ENCODE results near the gene PUM2. TPM values are rescaled to one million over a fixed set of nuclear protein-coding genes. Genes with fewer than 3 reads are reported as not detected.

The PUM2 gene
- total and polyA plus RNA-seq, 4 donors, result 27.4 to 145 (median 51.0) TPM

- peaks cover 0 to 6% (median 0%) of the 10 kb centered on the region in 4 donors for H3K36me3 ChIP-seq (ENCODE audit: control insufficient read depth in 4 of 4, insufficient read depth in 4 of 4, low read length in 4 of 4)
- H3K9ac ChIP-seq (ENCODE audit: insufficient read depth in 1 of 2, low read length in 2 of 2), result no peak overlapping the region
- H3K27me3 ChIP-seq (ENCODE audit: control insufficient read depth in 3 of 3, insufficient read depth in 3 of 3, low read length in 2 of 3), result no peaks in the 10 kb centered on the region
- DNase-seq (no peak), ATAC-seq (ENCODE audit: insufficient read depth, low FRiP score) (no peak)
- H3K9me3 ChIP-seq (ENCODE audit: control insufficient read depth in 4 of 4, insufficient read depth in 3 of 4, low read length in 3 of 4), result no peaks in the 10 kb centered on the region
- WGBS, 2 donors, result 81 to 88% methylated on average over 6 of the region's 6 CpGs
- no peak for TF ChIP-seq CTCF (IDR thresholded peaks at IDR 0.05; ENCODE audit: control extremely low read depth, extremely low read depth)
- peaks cover 0 to 22% (median 5%) of the 10 kb centered on the region in 5 donors for H3K4me1 ChIP-seq (ENCODE audit: control insufficient read depth in 5 of 5, insufficient read depth in 5 of 5, low read length in 5 of 5)
- H3K27ac ChIP-seq (ENCODE audit: low read depth in 1 of 2, low read length in 1 of 2), result peak overlapping the region in 1 of 2 donors; percentile 62
- H3K4me3 ChIP-seq, result no peak overlapping the region
Observed at GRCh38 chr2:20199633-20200270, 150.9 kb downstream of the PUM2 start.

DNA sequence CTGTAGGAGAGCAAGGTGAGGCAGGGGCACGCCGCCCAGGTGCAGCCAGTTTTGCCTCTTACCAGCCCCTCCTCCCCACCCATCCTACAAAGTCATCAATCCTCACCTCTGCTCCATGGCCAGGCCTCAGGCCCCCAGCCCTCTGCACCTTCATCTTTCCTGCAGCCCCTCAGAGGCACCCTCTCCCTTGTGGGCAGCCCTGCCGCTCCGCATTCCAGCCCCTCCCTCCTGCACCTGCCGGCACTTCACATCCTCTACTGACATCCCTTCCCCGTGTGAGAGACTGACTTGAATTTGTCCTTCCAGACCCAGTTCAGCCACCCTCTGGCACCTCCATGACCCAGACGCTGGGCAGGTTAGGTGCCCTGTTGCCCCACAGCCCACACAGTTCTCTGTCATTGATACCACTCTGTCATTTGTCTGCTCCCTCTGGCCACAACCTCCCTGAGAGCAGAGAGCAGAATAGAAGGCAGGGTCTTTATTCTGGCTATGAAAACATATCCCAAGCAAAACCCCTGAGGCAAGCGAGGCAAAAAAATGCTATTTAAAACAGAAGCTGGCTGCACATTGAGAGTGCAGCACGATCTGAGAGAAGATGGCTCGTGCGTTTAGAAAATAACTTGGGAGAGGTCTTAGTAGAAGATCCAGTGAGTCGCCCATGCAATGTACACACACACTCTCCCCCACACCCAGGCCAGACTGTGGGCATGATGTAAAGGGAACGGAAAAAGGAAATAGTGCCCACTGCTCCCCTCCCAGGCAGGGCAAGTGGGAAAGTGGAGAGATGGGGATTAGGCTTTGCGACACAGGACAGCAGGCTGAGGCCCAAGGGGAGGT, 151.6 kb downstream of the PUM2 start:
- H3K36me3 ChIP-seq (ENCODE audit: control insufficient read depth in 4 of 4, insufficient read depth in 4 of 4, low read length in 4 of 4), result peaks cover 0 to 6% (median 0%) of the 10 kb centered on the region in 4 donors
- DNase-seq, result no peak
- TF ChIP-seq CTCF (IDR thresholded peaks at IDR 0.05; ENCODE audit: control extremely low read depth, extremely low read depth), result no peak
- WGBS, 2 donors, result 71 to 79% methylated on average over 14 of the region's 14 CpGs
- H3K9me3 ChIP-seq (ENCODE audit: control insufficient read depth in 4 of 4, insufficient read depth in 3 of 4, low read length in 3 of 4), result no peaks in the 10 kb centered on the region
- H3K4me1 ChIP-seq (ENCODE audit: control insufficient read depth in 5 of 5, insufficient read depth in 5 of 5, low read length in 5 of 5), result peaks cover 0 to 22% (median 5%) of the 10 kb centered on the region in 5 donors
- no peak overlapping the region for H3K4me3 ChIP-seq
- no peaks in the 10 kb centered on the region for H3K27me3 ChIP-seq (ENCODE audit: control insufficient read depth in 3 of 3, insufficient read depth in 3 of 3, low read length in 2 of 3)
- no peak for ATAC-seq (ENCODE audit: insufficient read depth, low FRiP score)
- H3K9ac ChIP-seq (ENCODE audit: insufficient read depth in 1 of 2, low read length in 2 of 2), result no peak overlapping the region
- H3K27ac ChIP-seq (ENCODE audit: low read depth in 1 of 2, low read length in 1 of 2), result peak overlapping the region in 1 of 2 donors; percentile 79

Small RNA genes lying within 50 kb of the gene (small RNA-seq; reads per million reads assigned to genes)
- not detected for gene RNU7-113P (ENCODE audit: low replicate concordance)

Other genes with a start within 250 kb of the PUM2 start
- 100 to 1,000 TPM; 232 to 234 TPM for gene SDC1, start 125.7 kb downstream of the PUM2 start, total RNA-seq
- gene SDC1, start 125.7 kb downstream of the PUM2 start, polyA plus RNA-seq, result 100 to 1,000 TPM in 1 of 2 donors, 10 to 100 TPM in 1; 94.1 to 113 TPM
- 100 to 1,000 TPM; 239 to 258 TPM for gene RHOB, start 96.2 kb upstream of the PUM2 start, total RNA-seq
- 100 to 1,000 TPM in 1 of 2 donors, 10 to 100 TPM in 1; 93.2 to 354 TPM for gene RHOB, start 96.2 kb upstream of the PUM2 start, polyA plus RNA-seq

All from lung (tissue), 13 donors.